GF-D8 (cell line): ENCODE results near the gene PCDHGB1.
"Not testable (repeated sequence)": the region's sequence is repeated elsewhere in the genome, so short reads cannot be mapped to it uniquely, and the experiment has no call there.

Experiments used
- DNase-seq: peaks from one replicate; lab custom pipeline; 2025; lab: John Stamatoyannopoulos, UW

The PCDHGB1 gene

DNA sequence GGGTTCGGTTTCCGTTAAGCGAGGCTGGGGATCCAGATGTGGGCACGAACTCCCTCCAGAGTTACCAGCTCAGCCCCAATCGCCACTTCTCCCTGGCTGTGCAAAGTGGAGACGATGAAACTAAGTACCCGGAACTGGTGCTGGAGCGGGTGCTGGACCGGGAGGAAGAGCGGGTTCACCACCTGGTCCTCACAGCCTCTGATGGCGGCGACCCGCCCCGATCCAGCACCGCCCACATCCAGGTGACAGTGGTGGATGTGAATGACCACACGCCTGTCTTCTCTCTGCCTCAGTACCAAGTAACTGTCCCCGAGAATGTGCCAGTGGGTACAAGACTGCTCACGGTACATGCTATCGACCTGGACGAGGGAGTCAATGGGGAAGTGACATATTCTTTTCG, 33.4 kb downstream of the PCDHGB1 start:
- DNase-seq = no peak

DNA sequence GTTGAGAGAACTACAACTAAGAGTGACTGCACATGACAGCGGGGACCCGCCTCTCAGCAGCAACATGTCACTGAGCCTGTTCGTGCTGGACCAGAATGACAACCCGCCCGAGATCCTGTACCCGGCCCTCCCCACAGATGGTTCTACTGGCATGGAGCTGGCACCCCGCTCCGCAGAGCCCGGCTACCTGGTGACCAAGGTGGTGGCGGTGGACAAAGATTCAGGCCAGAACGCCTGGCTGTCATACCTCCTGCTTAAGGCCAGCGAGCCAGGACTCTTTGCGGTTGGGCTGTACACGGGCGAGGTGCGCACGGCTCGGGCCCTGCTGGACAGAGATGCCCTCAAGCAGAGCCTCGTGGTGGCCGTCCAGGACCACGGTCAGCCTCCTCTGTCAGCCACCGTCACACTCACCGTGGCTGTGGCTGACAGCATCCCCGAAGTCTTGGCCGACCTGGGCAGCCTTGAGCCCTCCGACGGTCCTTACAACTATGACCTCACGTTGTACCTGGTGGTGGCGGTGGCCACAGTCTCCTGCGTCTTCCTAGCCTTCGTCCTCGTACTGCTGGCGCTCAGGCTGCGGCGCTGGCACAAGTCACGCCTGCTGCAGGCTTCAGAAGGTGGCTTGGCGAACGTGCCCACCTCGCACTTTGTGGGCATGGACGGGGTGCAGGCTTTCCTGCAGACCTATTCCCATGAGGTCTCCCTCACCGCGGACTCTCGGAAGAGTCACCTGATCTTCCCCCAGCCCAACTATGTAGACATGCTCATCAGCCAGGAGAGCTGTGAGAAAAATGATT, 34.8 kb downstream of the PCDHGB1 start:
- DNase-seq = no peak

DNA sequence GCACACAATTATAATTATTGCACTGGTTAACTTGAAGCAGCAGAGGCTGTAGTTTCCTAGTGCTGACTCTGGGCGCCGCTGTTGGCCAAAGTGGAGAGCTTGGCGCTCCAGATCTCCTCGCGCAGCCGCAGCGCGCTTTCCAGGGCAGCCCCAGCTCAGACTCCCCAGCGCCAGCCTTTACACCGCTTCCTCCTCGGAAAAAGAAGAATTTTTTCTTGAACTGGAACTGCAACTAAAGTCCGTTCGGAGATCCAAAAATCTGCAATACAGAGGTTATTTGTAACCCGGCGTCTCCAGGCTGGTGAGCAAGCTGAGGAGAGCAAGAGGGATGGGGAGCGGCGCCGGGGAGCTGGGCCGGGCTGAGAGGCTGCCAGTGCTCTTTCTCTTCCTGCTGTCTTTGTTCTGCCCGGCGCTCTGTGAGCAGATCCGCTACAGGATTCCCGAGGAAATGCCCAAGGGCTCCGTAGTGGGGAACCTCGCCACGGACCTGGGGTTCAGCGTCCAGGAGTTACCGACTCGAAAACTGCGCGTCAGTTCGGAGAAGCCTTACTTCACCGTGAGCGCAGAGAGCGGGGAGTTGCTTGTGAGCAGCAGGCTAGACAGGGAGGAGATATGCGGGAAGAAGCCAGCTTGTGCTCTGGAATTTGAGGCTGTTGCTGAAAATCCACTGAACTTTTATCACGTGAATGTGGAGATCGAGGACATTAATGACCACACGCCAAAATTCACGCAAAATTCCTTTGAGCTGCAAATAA, 37.8 kb downstream of the PCDHGB1 start, which contains the start of gene PCDHGB4:
Gene PCDHGB4 (plus strand): TSS at position 142 of the 755 bp plus-strand sequence. CDS start 187 bp downstream, at position 329.
- DNase-seq = not testable (repeated sequence)

DNA sequence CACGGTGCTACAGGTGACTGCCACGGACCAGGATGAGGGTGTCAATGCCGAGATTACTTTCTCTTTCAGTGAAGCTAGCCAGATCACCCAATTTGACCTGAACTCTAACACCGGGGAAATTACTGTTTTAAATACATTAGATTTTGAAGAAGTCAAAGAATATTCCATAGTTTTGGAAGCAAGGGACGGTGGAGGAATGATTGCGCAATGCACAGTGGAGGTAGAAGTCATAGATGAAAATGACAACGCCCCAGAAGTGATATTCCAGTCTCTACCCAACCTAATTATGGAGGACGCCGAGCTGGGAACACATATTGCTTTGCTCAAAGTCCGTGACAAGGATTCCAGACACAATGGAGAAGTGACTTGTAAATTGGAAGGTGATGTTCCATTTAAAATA, 38.8 kb downstream of the PCDHGB1 start:
- no peak for DNase-seq

DNA sequence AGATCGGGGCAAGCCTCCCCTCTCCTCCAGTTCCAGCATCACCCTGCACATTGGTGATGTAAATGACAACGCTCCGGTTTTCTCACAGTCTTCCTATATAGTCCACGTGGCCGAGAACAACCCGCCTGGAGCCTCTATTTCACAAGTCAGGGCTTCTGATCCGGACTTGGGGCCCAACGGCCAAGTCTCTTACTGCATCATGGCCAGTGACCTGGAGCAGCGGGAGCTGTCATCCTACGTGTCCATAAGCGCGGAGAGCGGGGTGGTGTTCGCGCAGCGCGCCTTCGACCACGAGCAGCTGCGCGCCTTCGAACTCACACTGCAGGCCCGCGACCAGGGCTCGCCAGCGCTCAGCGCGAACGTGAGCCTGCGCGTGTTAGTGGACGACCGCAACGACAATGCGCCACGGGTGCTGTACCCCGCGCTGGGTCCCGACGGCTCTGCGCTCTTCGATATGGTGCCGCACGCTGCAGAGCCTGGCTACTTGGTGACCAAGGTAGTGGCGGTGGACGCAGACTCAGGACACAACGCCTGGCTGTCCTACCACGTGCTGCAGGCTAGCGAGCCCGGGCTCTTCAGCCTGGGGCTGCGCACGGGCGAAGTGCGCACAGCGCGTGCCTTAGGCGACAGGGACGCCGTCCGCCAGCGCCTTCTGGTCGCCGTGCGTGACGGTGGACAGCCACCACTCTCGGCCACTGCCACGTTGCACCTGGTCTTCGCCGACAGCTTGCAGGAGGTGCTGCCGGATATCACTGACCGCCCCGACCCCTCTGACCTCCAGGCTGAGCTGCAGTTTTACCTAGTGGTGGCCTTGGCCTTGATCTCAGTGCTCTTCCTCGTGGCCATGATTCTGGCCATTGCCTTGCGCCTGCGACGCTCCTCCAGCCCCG, 39.5 kb downstream of the PCDHGB1 start:
- no peak for DNase-seq

DNA sequence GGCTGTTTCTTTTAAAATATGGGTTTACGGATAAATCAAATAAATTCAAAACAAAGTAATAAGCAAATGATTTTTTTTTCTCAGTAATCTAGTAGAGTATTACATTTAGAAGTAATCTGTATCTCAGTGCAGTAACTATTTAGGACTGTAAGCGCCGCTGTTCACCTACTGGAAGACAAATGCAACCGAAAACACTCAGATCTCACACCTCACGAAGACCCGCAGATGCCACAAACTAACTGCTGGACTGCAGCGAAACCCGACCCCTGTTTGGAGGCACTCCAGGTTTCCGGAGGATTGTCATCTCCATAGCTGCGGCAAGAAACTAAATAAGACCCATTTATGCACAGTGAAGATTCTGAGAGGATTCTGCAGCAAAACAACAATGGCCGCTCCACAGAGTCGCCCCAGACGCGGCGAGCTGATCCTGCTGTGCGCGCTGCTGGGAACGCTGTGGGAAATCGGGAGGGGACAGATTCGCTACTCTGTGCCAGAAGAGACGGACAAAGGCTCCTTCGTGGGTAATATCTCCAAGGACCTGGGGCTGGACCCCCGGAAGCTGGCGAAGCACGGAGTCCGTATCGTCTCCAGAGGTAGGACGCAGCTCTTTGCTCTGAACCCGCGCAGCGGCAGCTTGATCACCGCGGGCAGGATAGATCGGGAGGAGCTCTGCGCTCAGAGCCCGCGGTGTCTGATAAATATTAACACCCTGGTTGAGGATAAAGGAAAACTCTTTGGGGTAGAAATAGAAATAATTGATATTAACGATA, 42.7 kb downstream of the PCDHGB1 start, which contains the start of gene PCDHGA8:
Gene PCDHGA8 (plus strand): TSS at position 205 of the 770 bp plus-strand sequence. CDS start 181 bp downstream, at position 386.
- no peak for DNase-seq

DNA sequence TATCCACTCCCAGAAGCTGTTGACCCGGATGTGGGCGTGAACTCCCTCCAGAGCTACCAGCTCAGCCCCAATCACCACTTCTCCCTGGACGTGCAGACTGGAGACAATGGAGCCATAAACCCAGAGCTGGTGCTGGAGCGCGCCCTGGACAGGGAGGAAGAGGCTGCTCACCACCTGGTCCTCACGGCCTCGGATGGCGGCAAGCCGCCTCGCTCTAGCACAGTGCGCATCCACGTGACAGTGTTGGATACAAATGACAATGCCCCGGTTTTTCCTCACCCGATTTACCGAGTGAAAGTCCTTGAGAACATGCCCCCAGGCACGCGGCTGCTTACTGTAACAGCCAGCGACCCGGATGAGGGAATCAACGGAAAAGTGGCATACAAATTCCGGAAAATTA, 43.4 kb downstream of the PCDHGB1 start:
- no peak for DNase-seq

DNA sequence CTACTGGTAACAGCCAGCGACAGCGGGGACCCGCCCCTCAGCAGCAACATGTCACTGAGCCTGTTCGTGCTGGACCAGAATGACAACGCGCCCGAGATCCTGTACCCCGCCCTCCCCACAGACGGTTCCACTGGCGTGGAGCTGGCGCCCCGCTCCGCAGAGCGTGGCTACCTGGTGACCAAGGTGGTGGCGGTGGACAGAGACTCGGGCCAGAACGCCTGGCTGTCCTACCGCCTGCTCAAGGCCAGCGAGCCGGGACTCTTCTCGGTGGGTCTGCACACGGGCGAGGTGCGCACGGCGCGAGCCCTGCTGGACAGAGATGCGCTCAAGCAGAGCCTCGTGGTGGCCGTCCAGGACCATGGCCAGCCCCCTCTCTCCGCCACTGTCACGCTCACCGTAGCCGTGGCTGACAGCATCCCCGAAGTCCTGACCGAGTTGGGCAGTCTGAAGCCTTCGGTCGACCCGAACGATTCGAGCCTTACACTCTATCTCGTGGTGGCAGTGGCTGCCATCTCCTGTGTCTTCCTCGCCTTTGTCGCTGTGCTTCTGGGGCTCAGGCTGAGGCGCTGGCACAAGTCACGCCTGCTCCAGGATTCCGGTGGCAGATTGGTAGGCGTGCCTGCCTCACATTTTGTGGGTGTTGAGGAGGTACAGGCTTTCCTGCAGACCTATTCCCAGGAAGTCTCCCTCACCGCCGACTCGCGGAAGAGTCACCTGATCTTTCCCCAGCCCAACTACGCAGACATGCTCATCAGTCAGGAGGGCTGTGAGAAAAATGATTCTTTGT, 44.7 kb downstream of the PCDHGB1 start:
- not testable (repeated sequence) for DNase-seq

DNA sequence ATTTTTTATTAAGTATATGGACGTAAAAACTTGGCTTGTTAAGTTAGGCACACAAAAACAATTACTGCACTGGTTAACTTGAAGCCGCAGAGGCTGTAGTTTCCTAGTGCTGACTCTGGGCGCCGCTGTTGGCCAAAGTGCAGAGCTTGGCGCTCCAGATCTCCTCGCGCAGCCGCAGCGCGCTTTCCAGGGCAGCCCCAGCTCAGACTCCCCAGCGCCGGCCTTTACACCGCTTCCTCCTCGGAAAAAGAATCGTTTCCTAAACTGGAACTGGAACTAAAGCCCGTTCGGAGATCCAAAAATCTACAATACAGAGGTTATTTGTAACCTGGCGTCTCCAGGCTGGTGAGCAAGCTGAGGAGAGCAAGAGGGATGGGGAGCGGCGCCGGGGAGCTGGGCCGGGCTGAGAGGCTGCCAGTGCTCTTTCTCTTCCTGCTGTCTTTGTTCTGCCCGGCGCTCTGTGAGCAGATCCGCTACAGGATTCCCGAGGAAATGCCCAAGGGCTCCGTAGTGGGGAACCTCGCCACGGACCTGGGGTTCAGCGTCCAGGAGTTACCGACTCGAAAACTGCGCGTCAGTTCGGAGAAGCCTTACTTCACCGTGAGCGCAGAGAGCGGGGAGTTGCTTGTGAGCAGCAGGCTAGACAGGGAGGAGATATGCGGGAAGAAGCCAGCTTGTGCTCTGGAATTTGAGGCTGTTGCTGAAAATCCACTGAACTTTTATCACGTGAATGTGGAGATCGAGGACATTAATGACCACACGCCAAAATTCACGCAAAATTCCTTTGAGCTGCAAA, 48.1 kb downstream of the PCDHGB1 start, which contains the start of gene PCDHGB5:
Gene PCDHGB5 (plus strand): TSS at position 192 of the 796 bp plus-strand sequence. CDS start 181 bp downstream, at position 373.
- DNase-seq = not testable (repeated sequence)

DNA sequence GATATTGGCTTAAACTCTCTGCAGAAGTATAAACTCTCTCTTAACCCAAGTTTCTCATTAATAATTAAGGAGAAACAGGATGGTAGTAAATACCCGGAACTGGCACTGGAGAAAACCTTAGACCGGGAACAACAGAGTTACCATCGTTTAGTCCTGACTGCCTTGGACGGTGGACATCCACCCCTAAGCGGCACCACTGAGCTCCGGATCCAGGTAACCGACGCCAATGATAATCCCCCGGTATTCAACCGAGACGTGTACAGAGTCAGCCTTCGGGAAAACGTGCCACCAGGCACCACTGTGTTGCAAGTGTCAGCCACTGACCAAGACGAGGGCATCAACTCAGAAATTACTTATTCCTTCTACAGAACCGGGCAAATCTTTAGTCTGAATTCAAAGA, 48.7 kb downstream of the PCDHGB1 start:
- DNase-seq = no peak

DNA sequence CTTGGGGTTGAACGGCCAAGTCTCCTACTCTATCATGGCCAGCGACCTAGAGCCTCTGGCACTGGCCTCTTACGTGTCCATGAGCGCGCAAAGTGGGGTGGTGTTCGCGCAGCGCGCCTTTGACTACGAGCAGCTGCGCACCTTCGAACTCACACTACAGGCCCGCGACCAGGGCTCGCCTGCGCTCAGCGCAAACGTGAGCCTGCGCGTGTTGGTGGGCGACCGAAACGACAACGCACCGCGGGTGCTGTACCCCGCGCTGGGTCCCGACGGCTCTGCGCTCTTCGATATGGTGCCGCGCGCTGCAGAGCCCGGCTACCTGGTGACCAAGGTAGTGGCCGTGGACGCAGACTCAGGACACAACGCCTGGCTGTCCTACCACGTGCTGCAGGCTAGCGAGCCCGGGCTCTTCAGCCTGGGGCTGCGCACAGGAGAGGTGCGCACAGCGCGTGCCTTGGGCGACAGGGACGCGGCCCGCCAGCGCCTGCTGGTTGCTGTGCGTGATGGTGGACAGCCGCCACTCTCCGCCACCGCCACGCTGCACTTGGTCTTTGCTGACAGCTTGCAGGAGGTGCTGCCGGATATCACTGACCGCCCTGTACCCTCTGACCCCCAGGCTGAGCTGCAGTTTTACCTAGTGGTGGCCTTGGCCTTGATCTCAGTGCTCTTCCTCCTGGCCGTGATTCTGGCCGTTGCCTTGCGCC, 49.8 kb downstream of the PCDHGB1 start:
- no peak for DNase-seq
